Stomach (tissue), 4 donors: ENCODE measurements around the gene AADACL4.

ENCODE experiments used
- POLR2AphosphoS5 ChIP-seq, 3 donors: sonication (generic); formaldehyde crosslinking; IDR thresholded peaks; one replicate each; pipeline ENCODE4 v1.6.1; 2016; ENCODE audit warnings: antibody characterized with exemption in 3 of 3
- TF ChIP-seq, protein P1 (sequence below), 7 experiments: fragments of 450-650 bp in 4 of 7; fragments of 200-600 bp in 3 of 7; sonication (generic) in 3 of 7; IDR thresholded peaks; one replicate each; pipeline ENCODE4 v1.5.1; 2016 to 2019; ENCODE audit warnings: antibody characterized with exemption in 7 of 7, control low read depth in 2 of 7, mild to moderate bottlenecking in 1 of 7

- no peak for TF ChIP-seq POLR2AphosphoS5 (IDR thresholded peaks at IDR 0.05)
- TF ChIP-seq, protein P1, sequence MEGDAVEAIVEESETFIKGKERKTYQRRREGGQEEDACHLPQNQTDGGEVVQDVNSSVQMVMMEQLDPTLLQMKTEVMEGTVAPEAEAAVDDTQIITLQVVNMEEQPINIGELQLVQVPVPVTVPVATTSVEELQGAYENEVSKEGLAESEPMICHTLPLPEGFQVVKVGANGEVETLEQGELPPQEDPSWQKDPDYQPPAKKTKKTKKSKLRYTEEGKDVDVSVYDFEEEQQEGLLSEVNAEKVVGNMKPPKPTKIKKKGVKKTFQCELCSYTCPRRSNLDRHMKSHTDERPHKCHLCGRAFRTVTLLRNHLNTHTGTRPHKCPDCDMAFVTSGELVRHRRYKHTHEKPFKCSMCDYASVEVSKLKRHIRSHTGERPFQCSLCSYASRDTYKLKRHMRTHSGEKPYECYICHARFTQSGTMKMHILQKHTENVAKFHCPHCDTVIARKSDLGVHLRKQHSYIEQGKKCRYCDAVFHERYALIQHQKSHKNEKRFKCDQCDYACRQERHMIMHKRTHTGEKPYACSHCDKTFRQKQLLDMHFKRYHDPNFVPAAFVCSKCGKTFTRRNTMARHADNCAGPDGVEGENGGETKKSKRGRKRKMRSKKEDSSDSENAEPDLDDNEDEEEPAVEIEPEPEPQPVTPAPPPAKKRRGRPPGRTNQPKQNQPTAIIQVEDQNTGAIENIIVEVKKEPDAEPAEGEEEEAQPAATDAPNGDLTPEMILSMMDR (IDR thresholded peaks at IDR 0.05) = no peak
These were observed 23.0 kb upstream of the AADACL4 start for GRCh38 chr1:12620931-12621330.
